ENCODE results near the gene SERPINA1.
A peak's percentile ranks its signal among the peaks of the same experiment; 100 is the strongest.
"Not testable (repeated sequence)": the region's sequence is repeated elsewhere in the genome, so short reads cannot be mapped to it uniquely, and the experiment has no call there.

The SERPINA1 gene

GRCh38 chr14:94375552-94376107, 12.8 kb downstream of the SERPINA1 start:
- Mint-ChIP-seq H3K27me3 (peaks cover 4% of the 10 kb centered on the region), H3K4me1 (ENCODE audit: low read depth) (peaks cover 28% of the 10 kb centered on the region), H3K4me3 (no peak overlapping the region), H3K36me3 (ENCODE audit: low read depth) (peaks cover 39% of the 10 kb centered on the region), H3K9me3 (no peaks in the 10 kb centered on the region), H3K27ac (peak overlapping the region; percentile 3)
- intact Hi-C loops (cut with micrococcal nuclease), result no loop called here

- Mint-ChIP-seq H3K4me1 (ENCODE audit: low read depth) (peaks cover 29% of the 10 kb centered on the region), H3K9me3 (no peaks in the 10 kb centered on the region), H3K27ac (no peak overlapping the region), H3K36me3 (ENCODE audit: low read depth) (peaks cover 31% of the 10 kb centered on the region), H3K4me3 (no peak overlapping the region), H3K27me3 (peaks cover 4% of the 10 kb centered on the region)
- intact Hi-C loops (cut with micrococcal nuclease), result no loop called here
Observed at GRCh38 chr14:94374749-94375260, 13.6 kb downstream of the SERPINA1 start.

GRCh38 chr14:94374116-94374515, 14.3 kb downstream of the SERPINA1 start:
- H3K9me3 Mint-ChIP-seq, result no peaks in the 10 kb centered on the region
- H3K27me3 Mint-ChIP-seq, result peaks cover 4% of the 10 kb centered on the region
- peaks cover 24% of the 10 kb centered on the region for H3K36me3 Mint-ChIP-seq (ENCODE audit: low read depth)
- intact Hi-C loops (cut with micrococcal nuclease), result no loop called here
- H3K4me1 Mint-ChIP-seq (ENCODE audit: low read depth), result peaks cover 30% of the 10 kb centered on the region
- H3K4me3 Mint-ChIP-seq, result no peak overlapping the region
- H3K27ac Mint-ChIP-seq, result no peak overlapping the region

GRCh38 chr14:94373708-94374107, 14.7 kb downstream of the SERPINA1 start:
- no peak overlapping the region for H3K4me3 Mint-ChIP-seq
- intact Hi-C loops (cut with micrococcal nuclease), result no loop called here
- peaks cover 20% of the 10 kb centered on the region for H3K36me3 Mint-ChIP-seq (ENCODE audit: low read depth)
- peaks cover 34% of the 10 kb centered on the region for H3K4me1 Mint-ChIP-seq (ENCODE audit: low read depth)
- no peak overlapping the region for H3K27ac Mint-ChIP-seq
- peaks cover 4% of the 10 kb centered on the region for H3K27me3 Mint-ChIP-seq
- H3K9me3 Mint-ChIP-seq, result no peaks in the 10 kb centered on the region

- Mint-ChIP-seq H3K4me3 (no peak overlapping the region), H3K27me3 (peaks cover 4% of the 10 kb centered on the region), H3K9me3 (no peaks in the 10 kb centered on the region), H3K27ac (peak overlapping the region; percentile 19), H3K4me1 (ENCODE audit: low read depth) (peaks cover 45% of the 10 kb centered on the region), H3K36me3 (ENCODE audit: low read depth) (peaks cover 4% of the 10 kb centered on the region)
- intact Hi-C loops (cut with micrococcal nuclease), result no loop called here
Observed at GRCh38 chr14:94372021-94372605, 16.3 kb downstream of the SERPINA1 start.

GRCh38 chr14:94370524-94370910, 17.9 kb downstream of the SERPINA1 start:
- Mint-ChIP-seq H3K9me3 (no peaks in the 10 kb centered on the region), H3K4me1 (ENCODE audit: low read depth) (peaks cover 46% of the 10 kb centered on the region), H3K27me3 (peaks cover 4% of the 10 kb centered on the region), H3K36me3 (ENCODE audit: low read depth) (no peaks in the 10 kb centered on the region), H3K27ac (peak overlapping the region; percentile 2), H3K4me3 (no peak overlapping the region)
- intact Hi-C loops (cut with micrococcal nuclease), result no loop called here

- H3K27me3 Mint-ChIP-seq; H3K27ac Mint-ChIP-seq; H3K4me3 Mint-ChIP-seq; intact Hi-C loops (cut with micrococcal nuclease); H3K36me3 Mint-ChIP-seq (ENCODE audit: low read depth); H3K9me3 Mint-ChIP-seq: not testable (repeated sequence)
- H3K4me1 Mint-ChIP-seq (ENCODE audit: low read depth), result peaks cover 40% of the 10 kb centered on the region
Observed at GRCh38 chr14:94369766-94370523, 18.5 kb downstream of the SERPINA1 start.

GRCh38 chr14:94368956-94369355, 19.4 kb downstream of the SERPINA1 start:
- Mint-ChIP-seq H3K4me3 (no peak overlapping the region), H3K27me3 (peaks cover 4% of the 10 kb centered on the region), H3K27ac (peak overlapping the region; percentile 79), H3K9me3 (no peaks in the 10 kb centered on the region), H3K4me1 (ENCODE audit: low read depth) (peaks cover 30% of the 10 kb centered on the region), H3K36me3 (ENCODE audit: low read depth) (no peaks in the 10 kb centered on the region)
- intact Hi-C loops (cut with micrococcal nuclease), result no loop called here

GRCh38 chr14:94368243-94368590, 20.2 kb downstream of the SERPINA1 start:
- H3K9me3 Mint-ChIP-seq, result no peaks in the 10 kb centered on the region
- H3K4me3 Mint-ChIP-seq, result no peak overlapping the region
- peaks cover 4% of the 10 kb centered on the region for H3K27me3 Mint-ChIP-seq
- no peaks in the 10 kb centered on the region for H3K36me3 Mint-ChIP-seq (ENCODE audit: low read depth)
- peak overlapping the region; percentile 79 for H3K27ac Mint-ChIP-seq
- peaks cover 28% of the 10 kb centered on the region for H3K4me1 Mint-ChIP-seq (ENCODE audit: low read depth)
- intact Hi-C loops (cut with micrococcal nuclease), result no loop called here

- Mint-ChIP-seq H3K4me1 (ENCODE audit: low read depth) (peaks cover 33% of the 10 kb centered on the region), H3K9me3 (no peaks in the 10 kb centered on the region), H3K36me3 (ENCODE audit: low read depth) (no peaks in the 10 kb centered on the region), H3K27ac (peak overlapping the region; percentile 79), H3K4me3 (no peak overlapping the region), H3K27me3 (peaks cover 4% of the 10 kb centered on the region)
- intact Hi-C loops (cut with micrococcal nuclease), result no loop called here
Observed at GRCh38 chr14:94367347-94368242, 20.8 kb downstream of the SERPINA1 start.

- Mint-ChIP-seq H3K36me3 (ENCODE audit: low read depth) (no peaks in the 10 kb centered on the region), H3K4me1 (ENCODE audit: low read depth) (peaks cover 35% of the 10 kb centered on the region), H3K27ac (peak within 1 kb of the TSS; percentile 79), H3K9me3 (no peaks in the 10 kb centered on the region), H3K27me3 (no peaks in the 10 kb centered on the region), H3K4me3 (no peak within 1 kb of the TSS)
- intact Hi-C loops (cut with micrococcal nuclease), result no loop called here
Observed at GRCh38 chr14:94366146-94366915, 22.1 kb downstream of the SERPINA1 start, which contains the start of gene SERPINA2. SERPINA2 (minus strand) TSS chr14:94366698.

GRCh38 chr14:94365624-94366023, 22.8 kb downstream of the SERPINA1 start:
- Mint-ChIP-seq H3K27ac (no peak overlapping the region), H3K9me3 (no peaks in the 10 kb centered on the region)

GRCh38 chr14:94364964-94365363, 23.4 kb downstream of the SERPINA1 start:
- no peak overlapping the region for H3K4me3 Mint-ChIP-seq
- H3K27ac Mint-ChIP-seq, result no peak overlapping the region
- intact Hi-C loops (cut with micrococcal nuclease), result loop anchor here (1.0 kb wide), 1 partner anchor 14 kb away; no protein-coding TSS in a partner anchor
- no peaks in the 10 kb centered on the region for H3K36me3 Mint-ChIP-seq (ENCODE audit: low read depth)
- H3K27me3 Mint-ChIP-seq, result no peaks in the 10 kb centered on the region
- no peaks in the 10 kb centered on the region for H3K9me3 Mint-ChIP-seq
- H3K4me1 Mint-ChIP-seq (ENCODE audit: low read depth), result peaks cover 30% of the 10 kb centered on the region

More at GRCh38 chr14:94365624-94366023, 22.8 kb downstream of the SERPINA1 start:
- Mint-ChIP-seq H3K4me3 (no peak overlapping the region), H3K36me3 (ENCODE audit: low read depth) (no peaks in the 10 kb centered on the region), H3K4me1 (ENCODE audit: low read depth) (peaks cover 31% of the 10 kb centered on the region), H3K27me3 (no peaks in the 10 kb centered on the region)
- intact Hi-C loops (cut with micrococcal nuclease), result no loop called here

Measured in dendritic cell treated with granulocyte-macrophage colony-stimulating factor and Interleukin-4, amounts not matched to agents 40 ng/mL and 50 ng/mL, for 4 days (primary cell).